GM12865 (cell line): ENCODE measurements around the gene TSSK1B.
"Not testable (repeated sequence)": the region's sequence is repeated elsewhere in the genome, so short reads cannot be mapped to it uniquely, and the experiment has no call there.

Experiments
- DNase-seq: peaks from one replicate; pipeline ENCODE4 v3.0.0; 2010; ENCODE audit warnings: low read depth
- H3K4me3 ChIP-seq: 2 replicates; pipeline ENCODE4 v1.5.1; 2011; ENCODE audit warnings: mild to moderate bottlenecking, low read depth, low read length, control low read depth
- CTCF ChIP-seq: IDR thresholded peaks from 2 replicates; pipeline ENCODE4 v1.5.1; 2011; ENCODE audit warnings: low read length, control low read depth, low read depth, inconsistent platforms; ENCODE audit not compliant: insufficient read depth; ENCODE audit errors: missing control alignments

The TSSK1B gene

GRCh38 chr5:113405530-113405929 lies 29.3 kb downstream of the TSSK1B start:
- no peak overlapping the region for H3K4me3 ChIP-seq
- TF ChIP-seq CTCF = no peak
- DNase-seq = no peak

DNA sequence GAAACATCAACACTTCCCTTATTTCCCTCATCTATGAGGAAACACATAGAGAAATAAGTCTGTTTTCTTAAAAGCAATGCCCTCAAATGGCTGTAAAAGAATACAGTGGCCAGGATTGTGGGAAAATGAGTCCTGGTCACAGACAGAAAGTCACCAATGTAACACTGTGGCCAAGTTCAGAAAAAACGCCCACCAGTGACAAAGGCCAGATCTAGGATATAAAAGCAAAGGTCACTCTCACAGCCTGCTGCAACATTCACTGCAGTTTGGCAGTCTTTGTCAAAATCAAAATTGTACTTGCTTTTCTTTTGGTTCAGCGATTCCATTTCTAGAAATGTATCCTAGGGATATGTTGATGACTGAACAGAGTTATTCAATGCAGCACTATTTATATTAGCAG lies 30.5 kb downstream of the TSSK1B start:
- no peak for TF ChIP-seq CTCF
- DNase-seq = no peak
- no peak overlapping the region for H3K4me3 ChIP-seq

- not testable (repeated sequence) for H3K4me3 ChIP-seq, DNase-seq
Measured at GRCh38 chr5:113397986-113398385, 36.8 kb downstream of the TSSK1B start.

DNA sequence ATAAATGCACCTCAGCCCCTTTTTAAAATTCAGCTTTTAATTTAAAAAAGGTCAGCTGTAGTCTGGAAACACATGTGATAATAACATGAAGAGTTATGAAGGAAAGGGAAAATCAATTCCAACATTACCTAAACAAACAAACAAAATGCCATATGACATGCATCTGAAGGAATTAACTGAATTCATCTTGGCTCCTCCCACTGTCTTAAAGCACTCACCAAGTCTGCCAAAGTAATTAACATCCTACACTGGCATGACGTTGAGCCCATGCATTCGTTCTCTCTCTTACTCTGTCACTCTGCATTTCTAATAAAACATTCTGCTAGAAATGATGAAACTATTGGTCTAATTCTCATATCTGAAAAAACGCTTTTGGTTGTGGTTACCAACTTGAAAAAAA lies 37.7 kb downstream of the TSSK1B start:
- no peak for TF ChIP-seq CTCF
- no peak overlapping the region for H3K4me3 ChIP-seq
- DNase-seq = no peak

GRCh38 chr5:113394658-113395057 lies 40.1 kb downstream of the TSSK1B start:
- no peak for TF ChIP-seq CTCF
- no peak for DNase-seq
- no peak overlapping the region for H3K4me3 ChIP-seq

DNA sequence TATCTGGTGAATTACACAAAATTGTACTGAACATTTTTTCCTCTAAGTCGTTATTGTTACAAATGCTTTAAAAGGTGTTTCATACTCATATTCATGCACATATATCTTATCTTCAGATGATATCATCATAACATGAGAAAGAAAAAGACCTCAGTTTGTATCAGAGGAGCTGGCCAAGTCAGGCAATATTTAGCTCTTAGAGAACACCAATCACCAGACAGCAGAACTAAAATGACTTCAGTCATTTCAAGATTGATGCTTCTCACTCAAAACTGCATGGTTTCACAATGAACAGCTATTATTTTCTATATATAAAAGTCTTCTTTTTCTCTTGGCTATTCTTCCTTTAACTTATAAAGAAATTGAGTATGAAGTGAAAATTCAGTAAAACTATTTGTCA lies 44.6 kb downstream of the TSSK1B start:
- TF ChIP-seq CTCF = no peak
- no peak overlapping the region for H3K4me3 ChIP-seq
- no peak for DNase-seq

GRCh38 chr5:113389116-113389515 lies 45.7 kb downstream of the TSSK1B start:
- no peak for TF ChIP-seq CTCF
- H3K4me3 ChIP-seq = no peak overlapping the region
- no peak for DNase-seq

GRCh38 chr5:113387844-113388243 lies 46.9 kb downstream of the TSSK1B start:
- no peak for TF ChIP-seq CTCF
- H3K4me3 ChIP-seq = no peak overlapping the region
- DNase-seq = no peak
